Breast epithelium (tissue), 3 donors: ENCODE measurements around the gene FIGNL1.

Experiments
- CTCF ChIP-seq, 3 donors: fragments of 450-650 bp; IDR thresholded peaks; one replicate each; pipeline ENCODE4 v1.5.1; 2016 to 2017; ENCODE audit warnings: antibody characterized with exemption in 3 of 3, mild to moderate bottlenecking in 3 of 3, moderate library complexity in 3 of 3
- POLR2AphosphoS5 ChIP-seq, 3 donors: sonication (generic); formaldehyde crosslinking; IDR thresholded peaks; one replicate each; pipeline ENCODE4 v1.6.1; 2017; ENCODE audit warnings: antibody characterized with exemption in 3 of 3

GRCh38 chr7:50497968-50498367 lies 47.8 kb upstream of the FIGNL1 start:
- no peak for TF ChIP-seq POLR2AphosphoS5 (IDR thresholded peaks at IDR 0.05)
- TF ChIP-seq CTCF (IDR thresholded peaks at IDR 0.05), result no peak
